Colon (tissue), 2 donors: ENCODE data around the gene CC2D1A.

ENCODE experiments used
- FAIRE-seq: peaks from 2 replicates; lab custom pipeline; 2012; peaks lifted over from hg19 to GRCh38; lab: Jason Lieb, UNC
- donor health status: control.
- donor health status: control.

Gene CC2D1A

DNA sequence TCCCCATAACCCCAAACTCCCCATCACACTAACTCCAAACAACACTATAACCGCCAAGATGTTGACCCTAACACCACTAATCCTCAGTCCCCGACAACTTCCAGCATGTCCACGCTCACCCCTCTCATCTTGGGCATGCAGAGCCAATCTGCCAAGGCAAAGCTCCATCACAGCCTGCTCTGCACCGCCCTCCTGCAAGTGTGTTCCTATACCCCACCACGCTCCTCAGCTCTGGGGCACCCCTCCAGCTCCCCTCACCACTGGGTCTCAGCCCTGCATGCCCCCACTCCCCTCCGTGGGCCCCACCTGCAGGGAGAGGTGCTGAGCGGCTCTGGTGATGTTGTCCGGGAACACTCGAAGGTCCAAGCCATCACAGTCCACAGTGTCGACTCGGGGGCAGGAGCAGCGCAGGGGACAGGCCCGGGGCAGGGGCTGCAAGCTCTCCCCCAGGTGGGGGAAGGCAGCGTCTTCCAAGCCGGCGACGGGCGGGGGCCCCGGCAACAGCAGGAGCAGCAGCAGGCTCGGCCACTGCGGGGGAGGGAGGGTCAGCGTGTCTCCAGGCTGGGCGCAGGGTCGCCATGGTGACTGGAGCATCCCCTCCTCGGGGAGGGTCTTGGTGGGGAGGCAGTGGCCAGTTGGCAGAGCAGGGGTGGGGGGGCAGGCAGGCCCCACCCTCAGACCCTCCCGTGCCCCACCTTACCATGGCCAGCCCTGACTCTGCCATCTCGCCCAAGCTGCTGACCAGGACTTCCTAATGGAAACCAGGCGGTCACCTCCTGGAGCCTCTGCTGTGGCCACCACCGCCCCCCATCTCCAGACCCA, 31.7 kb downstream of the CC2D1A start:
- FAIRE-seq = no peak

DNA sequence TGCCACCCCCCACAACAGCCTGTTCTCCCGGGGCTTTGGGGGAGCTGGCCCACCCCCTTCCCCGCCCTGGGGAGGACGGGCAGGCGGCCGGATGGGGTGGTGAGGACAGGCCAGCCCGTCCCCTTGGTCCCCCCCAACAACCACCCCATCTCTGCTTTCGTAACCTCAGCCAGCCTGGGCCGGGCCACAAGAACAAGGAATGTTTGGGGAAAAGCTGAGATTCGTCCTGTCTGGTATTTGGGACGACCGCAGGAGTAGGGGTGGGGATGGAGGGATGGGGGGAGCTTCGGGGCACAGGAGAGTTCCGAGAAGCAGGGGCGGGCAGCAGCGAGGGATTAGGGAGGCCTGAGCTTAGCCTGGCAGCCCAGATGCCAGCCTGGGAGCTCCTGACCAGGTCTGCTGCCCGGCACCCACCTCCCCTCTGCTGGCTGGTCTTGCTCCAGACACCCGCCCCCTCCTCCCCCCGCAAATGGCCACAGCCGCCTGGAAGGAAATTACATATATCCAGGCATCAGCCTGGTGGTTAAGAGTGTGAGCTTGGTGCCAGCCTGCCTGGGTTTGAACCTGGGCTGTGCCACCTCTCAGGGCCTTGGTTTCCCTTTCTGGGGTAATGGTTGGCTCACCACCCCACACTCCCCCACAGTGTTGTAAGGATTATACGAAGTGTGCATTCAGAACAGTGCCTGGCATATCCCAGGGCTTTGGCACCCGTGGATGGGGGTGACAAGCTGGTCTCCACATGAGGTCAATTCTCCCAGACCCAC, 32.5 kb downstream of the CC2D1A start, which contains the start of gene PODNL1:
TSS of gene PODNL1 (minus strand) at position 117 of the 764 bp plus-strand sequence. CDS start 236 bp downstream, outside the sequence.
- no peak for FAIRE-seq

DNA sequence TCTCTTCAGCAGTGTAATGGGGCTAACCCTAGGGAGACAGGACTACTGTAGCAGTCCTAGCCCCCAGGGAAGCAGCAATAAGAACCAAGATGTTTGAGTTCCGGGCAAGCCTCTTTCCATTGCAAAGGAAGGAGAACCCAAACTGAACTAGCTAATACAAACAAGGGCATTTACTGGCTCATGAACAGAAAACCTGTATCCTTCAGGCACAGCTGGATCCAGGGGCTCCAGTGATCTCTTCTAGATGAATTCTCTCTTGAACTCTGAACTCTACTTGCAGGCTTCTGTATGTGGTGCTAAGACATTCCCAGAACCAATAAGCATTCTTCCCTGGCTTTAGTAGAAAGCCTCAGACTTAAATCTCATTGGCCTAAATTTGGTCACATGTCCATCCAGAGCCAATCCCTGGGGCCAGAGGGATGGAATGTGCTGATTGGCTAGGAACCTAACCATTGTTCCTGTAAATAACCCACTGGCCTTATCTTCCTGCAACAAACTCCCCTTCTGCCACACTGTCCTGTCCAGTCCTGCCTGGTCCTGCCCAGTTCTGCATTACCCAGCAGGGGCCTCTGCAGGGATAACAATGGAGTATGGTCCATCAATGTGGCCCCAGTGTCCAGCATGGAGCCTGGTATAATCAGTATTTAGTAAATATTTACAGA, 36.2 kb downstream of the CC2D1A start:
- FAIRE-seq = no peak

DNA sequence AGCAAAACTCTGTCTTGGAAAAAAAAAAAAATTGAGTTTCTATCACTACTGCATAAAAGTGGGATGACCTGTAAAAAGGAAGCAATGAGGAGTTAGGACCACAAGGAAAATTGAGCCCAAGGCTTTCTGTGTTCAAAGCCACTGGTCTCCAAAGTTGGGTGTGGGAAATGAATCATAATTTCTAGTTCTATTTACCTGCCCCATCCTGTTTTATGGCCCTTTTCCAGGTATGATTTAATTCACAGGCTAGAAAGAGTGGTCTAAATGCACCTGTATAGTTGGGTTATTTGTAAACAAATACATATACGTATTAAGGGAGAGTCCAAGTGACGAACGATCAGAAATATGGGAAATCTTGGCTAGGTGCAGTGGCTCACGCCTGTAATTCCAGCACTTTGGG, 40.4 kb downstream of the CC2D1A start:
- no peak for FAIRE-seq

DNA sequence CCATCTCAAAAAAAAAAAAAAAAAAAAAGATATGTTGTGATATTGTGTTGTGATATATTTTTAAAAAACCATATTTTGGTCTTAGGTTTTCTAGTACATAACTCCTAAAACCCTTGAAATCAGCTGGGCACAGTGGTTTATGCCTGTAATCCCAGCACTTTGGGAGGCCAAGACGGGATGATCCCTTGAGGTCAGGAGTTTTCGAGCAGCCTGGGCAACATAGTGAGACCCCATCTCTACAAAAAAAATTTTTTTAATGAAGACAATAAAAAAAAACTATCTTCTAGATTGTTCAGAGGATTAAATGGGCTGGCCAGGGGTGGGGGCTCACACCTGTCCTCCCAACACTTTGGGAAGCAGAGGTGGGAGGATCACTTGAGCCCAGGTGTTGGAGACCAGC, 45.0 kb downstream of the CC2D1A start:
- FAIRE-seq = no peak

DNA sequence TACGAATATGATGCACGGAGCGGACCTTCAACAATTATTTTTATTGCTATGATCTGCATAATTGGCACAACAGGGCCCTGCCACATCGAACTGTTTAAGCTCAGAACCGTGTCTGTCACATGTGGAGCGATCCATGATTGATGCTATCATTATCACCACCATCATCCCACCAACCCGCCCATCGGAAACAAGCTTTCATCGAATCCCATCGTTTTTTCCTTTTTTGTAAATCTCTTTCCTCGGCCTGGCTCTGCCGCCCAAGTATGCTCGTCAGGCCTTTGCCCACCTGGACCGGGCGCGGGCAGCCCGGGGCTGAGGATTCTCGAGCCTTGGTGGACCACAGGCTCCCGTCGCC, 45.8 kb downstream of the CC2D1A start:
- FAIRE-seq = no peak

DNA sequence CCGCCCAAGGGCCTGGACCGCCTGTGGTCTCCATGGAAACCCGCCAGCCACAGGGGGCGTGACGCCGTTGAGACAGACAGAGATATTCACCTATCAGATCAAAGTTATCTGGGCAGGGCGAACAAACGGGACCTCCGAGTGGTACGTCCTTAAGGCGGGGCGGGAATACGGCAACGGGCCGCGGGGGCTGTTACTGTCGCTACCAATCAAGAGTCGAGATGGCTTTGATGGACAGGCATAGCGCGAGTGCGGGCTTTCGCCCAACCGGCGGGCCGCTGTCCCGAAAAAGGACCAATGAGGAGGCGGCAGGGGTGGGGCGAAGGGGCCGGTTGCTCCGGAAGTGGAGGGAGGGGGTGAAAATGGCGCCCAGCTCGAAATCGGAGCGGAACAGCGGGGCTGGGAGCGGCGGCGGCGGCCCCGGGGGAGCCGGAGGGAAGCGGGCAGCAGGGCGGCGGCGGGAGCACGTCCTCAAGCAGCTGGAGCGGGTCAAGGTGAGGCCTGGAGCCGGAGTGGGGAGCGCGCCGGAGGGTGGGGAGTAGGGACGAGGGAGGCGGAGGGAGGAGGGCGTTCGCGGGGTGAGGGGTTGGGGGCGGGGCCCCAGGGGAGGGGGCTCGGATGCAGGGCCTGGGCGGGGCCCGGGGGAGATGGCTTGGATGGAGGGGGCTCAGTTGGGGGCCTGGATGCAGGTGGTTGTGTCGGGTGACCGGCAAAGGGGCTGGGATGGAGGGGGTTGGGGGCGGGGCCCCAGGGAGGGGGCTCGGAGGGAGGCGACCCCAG, 46.3 kb downstream of the CC2D1A start, which contains the start of gene DCAF15:
TSS of gene DCAF15 (plus strand) at position 356 of the 777 bp plus-strand sequence. CDS start at position 360, 4 bp downstream.
- FAIRE-seq = peak; percentile 73

DNA sequence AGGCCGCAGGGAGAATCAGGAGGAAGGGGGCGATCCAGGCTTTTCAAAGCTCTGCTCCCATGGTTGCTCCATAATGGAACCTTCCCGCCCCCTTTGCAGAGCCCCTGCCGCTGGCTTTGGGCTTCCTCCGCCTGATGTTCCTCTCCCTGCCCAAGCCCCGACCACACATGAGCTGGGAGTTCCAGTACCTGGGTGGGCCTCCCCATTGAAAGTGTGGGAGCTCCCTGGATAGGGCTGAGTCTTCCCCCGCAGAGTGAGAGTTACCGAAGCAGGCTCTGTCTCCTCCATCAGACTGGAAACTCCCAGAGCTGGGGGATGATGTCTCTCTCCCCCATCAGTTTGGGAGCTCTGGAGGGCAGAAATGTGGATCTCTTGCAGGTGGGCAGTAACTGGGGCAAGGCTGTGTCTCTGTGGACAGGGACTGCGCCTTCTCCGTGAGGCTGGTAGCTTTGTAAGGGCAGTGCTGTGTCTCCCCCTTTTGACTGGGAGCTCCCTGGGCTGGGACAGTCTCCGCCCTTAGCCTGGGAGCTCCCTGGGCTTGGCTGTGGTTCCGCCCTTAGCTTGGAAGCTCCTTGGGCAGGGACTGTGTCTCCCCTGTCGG, 47.0 kb downstream of the CC2D1A start:
- no peak for FAIRE-seq

DNA sequence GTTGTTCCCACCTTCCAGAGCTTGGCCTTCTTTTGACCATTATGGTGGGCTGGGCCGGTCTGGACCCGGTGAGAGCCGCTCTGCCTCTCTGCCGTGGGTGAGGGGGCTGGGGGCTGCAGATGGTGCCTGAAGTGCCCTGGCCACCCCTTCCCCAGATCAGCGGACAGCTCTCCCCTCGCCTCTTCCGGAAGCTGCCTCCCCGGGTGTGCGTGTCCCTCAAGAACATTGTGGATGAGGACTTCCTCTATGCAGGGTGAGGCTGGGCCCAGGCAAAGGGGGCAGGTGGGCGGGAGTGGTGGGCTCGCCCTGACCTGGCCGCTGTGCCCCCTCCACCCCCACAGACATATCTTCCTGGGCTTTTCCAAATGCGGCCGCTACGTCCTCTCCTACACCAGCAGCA, 48.2 kb downstream of the CC2D1A start:
- FAIRE-seq = no peak

DNA sequence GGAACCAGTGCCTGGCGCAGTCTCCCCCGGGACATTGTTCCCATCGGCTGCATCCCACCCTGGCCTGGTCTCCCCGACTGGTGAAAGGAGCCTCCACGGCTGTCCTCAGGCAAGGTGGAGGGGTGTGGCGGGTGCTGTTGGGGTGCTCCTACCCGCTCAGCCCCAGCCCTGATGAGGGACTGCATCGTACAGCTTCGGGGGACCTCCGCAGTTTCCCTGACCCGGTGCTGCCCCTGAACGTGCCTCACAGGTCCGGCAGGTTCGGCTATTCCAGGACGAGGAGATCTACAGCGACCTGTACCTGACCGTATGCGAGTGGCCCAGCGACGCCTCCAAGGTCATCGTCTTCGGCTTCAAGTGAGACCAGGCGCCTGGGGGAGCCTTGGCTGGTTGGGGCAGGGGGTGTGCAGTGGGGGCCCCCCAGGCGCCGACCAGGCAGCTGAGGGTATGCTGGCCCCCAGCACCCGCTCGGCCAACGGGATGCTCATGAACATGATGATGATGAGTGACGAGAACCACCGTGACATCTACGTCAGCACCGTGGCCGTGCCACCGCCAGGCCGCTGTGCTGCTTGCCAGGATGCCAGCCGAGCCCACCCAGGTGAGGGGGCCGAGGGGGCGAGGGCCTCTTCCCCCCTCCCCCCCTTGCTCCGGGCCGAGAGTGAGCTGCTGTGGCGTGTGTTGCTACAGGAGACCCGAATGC, 49.8 kb downstream of the CC2D1A start:
- FAIRE-seq = no peak

DNA sequence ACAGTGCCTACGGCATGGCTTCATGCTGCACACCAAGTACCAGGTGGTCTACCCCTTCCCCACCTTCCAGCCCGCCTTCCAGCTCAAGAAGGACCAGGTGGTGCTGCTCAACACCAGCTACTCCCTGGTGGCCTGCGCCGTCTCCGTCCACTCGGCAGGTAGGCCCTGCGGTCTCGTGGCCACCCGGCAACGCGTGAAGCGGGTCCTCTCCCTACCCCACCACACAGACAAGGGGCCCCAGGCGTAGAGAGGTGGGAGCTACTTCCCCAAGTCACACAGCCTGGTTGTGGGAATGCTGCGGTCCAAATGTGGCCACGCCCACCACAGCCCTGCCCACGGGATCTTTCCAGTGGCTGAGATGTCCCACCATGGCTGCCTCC, 50.4 kb downstream of the CC2D1A start:
- FAIRE-seq = no peak

DNA sequence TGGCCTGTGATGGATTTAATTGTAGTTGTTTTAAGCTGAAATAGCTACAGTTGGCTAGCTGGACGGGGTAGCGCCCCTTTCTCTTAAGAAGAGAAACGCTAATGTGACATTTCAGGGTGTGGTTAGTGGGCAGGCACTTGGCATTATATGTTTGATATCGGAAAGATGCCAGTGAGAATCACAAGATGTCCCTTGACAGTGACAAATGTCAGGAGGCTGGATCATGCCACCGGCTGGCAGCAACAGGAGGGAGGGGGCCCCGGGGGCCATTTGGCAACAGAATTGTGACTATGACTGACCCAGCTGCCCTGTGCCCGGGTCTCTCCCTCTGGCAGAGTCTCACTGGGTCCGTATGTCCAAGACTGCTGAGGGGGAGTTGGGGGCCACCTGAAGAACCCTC, 51.0 kb downstream of the CC2D1A start:
- FAIRE-seq = no peak

DNA sequence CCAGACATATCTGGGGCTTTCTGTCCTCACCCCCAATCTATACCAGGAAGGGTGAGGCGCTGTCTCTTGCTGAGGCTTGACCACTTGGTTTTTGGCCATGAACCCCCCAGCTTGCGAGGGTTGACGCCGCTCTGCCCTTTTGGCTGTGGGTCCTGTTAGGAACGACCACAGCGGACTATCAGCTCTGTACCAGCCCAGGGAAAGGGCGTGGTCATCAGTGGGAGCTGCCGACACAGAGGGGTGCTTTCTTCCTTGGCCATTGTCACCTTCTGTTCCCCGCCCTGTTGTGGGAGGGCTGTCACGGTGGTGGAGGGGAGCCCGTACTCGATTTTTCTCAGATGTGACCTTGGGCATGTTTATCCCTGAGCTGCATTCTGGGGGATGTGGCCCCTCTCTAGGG, 52.0 kb downstream of the CC2D1A start:
- no peak for FAIRE-seq

DNA sequence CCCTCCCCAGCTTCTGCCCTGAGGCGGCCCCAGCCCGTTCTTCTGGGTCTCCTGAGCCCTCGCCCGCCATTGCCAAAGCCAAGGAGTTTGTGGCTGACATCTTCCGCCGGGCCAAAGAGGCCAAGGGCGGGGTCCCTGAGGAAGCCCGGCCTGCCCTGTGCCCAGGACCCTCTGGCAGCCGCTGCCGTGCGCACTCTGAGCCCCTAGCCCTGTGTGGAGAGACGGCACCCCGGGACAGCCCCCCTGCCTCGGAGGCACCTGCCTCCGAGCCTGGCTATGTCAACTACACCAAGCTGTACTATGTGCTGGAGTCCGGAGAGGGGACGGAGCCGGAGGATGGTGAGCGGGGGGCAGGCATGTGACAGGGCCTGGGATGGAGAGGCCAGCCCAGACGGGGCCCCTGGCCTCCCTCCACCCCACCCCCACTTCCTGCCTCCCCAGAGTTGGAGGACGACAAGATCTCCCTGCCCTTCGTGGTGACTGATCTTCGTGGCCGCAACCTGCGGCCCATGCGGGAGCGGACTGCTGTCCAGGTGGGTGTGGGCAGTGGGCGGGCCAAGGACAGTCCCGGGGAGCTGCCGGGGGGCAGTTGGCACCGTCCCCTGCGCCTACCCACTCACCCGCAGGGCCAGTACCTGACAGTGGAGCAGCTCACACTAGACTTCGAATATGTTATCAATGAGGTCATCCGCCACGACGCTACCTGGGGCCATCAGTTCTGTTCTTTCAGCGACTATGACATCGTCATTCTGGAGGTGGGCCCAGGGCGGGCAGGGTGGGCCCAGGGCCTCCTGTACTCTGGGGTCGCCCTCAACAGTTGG, 53.4 kb downstream of the CC2D1A start:
- no peak for FAIRE-seq

DNA sequence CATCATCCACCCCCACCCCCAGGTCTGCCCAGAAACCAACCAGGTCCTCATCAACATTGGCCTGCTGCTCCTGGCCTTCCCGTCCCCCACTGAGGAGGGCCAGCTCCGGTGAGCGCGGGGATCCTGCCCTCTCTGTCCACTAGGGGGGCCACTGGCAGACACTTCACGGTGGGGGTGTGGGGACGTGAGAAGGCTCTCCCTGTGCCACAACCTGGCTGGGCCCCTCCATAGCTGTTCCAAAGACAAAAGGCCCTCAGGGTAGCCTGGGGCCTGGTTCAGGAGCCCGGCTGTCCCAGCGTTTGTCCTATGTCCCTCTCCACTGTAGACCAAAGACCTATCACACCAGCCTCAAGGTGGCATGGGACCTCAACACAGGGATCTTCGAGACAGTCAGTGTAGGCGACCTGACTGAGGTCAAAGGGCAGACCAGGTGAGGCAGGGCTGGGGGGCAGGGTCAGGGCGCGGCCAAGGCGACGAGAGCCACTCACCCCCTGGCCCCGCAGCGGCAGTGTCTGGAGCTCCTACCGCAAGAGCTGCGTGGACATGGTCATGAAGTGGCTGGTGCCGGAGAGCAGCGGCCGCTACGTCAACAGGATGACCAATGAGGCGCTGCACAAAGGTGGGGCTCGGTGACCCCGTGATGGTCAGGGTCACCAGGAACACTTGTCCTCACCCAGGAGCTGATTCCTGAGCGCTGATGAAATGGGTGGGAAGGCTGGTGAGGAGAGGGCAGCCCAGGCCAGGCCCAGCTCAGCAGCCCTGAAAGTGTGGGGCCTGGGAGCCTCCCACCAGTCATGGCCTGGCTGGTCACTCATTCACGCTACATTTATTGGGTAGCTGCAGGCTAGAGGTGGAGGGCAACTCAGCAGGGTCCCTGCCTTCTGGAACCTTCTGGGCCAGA, 54.2 kb downstream of the CC2D1A start:
- FAIRE-seq = no peak

DNA sequence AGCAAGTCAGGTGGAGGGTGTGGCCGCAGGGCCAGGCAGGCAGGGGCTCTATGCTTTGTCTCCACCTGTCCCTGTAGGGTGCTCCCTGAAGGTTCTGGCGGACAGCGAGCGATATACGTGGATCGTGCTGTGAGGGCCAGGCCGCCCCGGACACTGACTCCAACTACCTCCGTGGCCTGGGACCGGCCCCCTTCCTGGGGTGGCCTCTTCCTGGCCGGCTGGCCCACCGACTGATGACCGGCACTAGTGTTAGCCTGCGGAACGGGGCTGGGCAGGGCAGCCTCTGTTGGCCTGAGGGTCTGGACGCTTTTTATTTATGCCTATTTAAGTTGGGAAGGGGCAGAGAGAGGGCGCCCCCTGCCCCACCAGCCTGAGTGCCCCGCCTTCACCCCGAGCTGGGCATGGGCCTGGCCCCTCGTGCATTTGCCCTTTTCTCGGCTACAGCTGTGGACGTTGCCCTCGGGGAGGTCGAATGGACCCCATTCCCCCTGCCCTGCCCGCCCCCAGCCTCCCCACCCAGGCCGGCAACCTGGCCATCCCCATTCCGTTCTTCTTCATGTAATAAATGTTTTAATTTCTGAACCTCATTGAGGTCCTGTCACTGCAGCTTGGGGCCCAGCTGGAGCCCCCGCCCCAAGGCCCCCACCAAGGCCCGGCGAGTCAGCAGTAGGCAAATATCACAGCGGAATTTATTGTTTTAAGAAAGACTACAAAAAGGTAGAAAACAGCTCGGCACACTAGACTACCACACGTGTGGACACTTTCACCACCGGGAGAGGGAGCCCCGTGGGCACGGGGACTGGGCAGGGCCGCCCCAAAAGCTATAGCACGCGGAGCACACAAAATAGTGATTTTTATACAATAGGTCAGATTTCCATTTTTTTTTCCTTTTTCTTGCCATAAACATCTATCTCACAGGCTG, 55.1 kb downstream of the CC2D1A start:
- FAIRE-seq = no peak

DNA sequence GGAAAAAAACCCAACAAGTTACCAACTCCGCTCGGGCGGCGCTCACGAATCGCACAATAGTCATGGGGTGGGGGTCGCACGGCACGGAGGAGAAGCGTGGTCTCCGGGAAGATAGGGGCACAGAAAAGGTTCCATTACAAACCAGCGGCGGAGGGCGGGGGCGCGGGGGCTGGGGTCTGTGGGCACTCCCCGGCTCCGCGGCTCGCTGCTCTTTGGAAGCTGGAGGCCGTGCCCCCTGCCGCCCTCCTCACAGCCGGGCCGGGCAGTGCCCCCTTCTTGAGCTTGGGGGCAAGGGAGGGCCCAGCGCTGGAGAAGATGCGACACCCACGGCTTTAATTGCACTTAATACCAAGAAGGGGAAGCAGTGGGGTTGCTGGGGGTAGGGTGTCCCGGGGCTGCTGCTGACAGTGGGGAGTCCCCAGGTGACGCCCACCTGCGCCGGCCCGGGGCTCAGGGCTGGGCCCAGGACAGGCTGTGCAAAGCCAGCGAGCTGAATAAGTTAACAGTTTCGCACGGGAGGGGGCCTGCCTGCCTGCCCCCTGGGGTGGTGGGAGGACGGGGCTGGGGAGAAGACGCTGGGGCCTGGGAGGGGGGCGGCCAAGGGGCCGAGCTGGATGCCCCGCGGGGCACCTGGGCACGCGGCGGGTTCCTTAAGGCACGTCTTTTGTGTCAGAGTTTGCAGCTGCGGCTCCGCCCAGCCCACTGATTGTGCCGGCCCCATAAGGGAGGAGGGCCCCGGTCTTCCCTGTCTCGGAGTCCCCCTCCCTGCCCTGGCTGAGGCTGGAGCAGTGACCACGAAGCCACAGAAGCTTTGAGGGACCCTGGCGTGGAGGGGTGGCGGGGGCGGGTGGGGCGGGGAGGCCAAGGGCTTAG, 56.1 kb downstream of the CC2D1A start:
- FAIRE-seq = no peak
